Loucy (cell line): ENCODE measurements around the gene PSME4.

Source experiments
- EZH2phosphoT487 ChIP-seq: fragments of 200-600 bp; IDR thresholded peaks from 2 replicates; pipeline ENCODE4 v1.6.1; 2018; ENCODE audit warnings: antibody characterized with exemption, mild to moderate bottlenecking, moderate library complexity, borderline replicate concordance
- TF ChIP-seq, protein P1 (sequence below): fragments of 200-600 bp; sonication (generic); conservative IDR thresholded peaks from 2 replicates; pipeline ENCODE4 v1.5.1; 2014; ENCODE audit warnings: mild to moderate bottlenecking, antibody characterized with exemption, low read length

DNA sequence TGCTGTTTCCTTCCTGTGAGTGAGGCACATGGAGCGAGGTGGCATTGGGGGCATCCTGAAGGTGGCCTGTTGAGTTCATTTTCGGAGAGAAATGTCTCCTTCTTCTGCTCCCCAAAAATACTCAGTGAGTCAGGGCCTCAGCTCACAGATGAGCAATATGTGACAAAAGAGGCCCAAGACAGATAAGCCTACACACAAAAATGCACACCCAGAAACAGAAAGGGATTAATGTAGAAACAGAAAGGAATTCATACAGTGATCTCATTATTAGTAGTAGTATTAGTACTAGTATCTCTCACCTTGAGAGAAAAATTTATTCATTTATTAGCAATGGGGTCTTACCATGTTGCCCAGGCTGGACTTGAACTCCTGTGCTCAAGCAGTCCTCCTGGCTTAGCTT lies 116.1 kb downstream of the PSME4 start:
- TF ChIP-seq, protein P1, sequence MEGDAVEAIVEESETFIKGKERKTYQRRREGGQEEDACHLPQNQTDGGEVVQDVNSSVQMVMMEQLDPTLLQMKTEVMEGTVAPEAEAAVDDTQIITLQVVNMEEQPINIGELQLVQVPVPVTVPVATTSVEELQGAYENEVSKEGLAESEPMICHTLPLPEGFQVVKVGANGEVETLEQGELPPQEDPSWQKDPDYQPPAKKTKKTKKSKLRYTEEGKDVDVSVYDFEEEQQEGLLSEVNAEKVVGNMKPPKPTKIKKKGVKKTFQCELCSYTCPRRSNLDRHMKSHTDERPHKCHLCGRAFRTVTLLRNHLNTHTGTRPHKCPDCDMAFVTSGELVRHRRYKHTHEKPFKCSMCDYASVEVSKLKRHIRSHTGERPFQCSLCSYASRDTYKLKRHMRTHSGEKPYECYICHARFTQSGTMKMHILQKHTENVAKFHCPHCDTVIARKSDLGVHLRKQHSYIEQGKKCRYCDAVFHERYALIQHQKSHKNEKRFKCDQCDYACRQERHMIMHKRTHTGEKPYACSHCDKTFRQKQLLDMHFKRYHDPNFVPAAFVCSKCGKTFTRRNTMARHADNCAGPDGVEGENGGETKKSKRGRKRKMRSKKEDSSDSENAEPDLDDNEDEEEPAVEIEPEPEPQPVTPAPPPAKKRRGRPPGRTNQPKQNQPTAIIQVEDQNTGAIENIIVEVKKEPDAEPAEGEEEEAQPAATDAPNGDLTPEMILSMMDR = no peak
- TF ChIP-seq EZH2phosphoT487 = no peak
